ENCODE results near the gene NFIB. TPM values are rescaled to one million over a fixed set of nuclear protein-coding genes. Genes with fewer than 3 reads are reported as not detected.

Gene NFIB
- total and polyA plus RNA-seq, 2 of the 8 experiments (the other 6 are each of a cell fraction or from before 2014, with no cell fraction given), result 2.6 to 13.1 TPM

- TF ChIP-seq SIRT6 (IDR thresholded peaks at IDR 0.05; ENCODE audit: low read length) (no peak), MAFK (IDR thresholded peaks at IDR 0.05; ENCODE audit: low read depth, low read length) (no peak), SIN3A (conservative IDR thresholded peaks at IDR 0.05 in 1 of 2, IDR thresholded peaks at IDR 0.05 in 1 of 2; ENCODE audit: low read depth in 1 of 2, low read length in 2 of 2) (no peak), SP1 (IDR thresholded peaks at IDR 0.05; ENCODE audit: low read depth, low read length) (no peak), RXRA (IDR thresholded peaks at IDR 0.05; ENCODE audit: insufficient read depth, low read depth, low read length) (no peak), RAD21 (IDR thresholded peaks at IDR 0.05 in 1 of 2, conservative IDR thresholded peaks at IDR 0.05 in 1 of 2; ENCODE audit: low read depth in 2 of 2, low read length in 2 of 2) (no peak)
- TF ChIP-seq, protein P1, sequence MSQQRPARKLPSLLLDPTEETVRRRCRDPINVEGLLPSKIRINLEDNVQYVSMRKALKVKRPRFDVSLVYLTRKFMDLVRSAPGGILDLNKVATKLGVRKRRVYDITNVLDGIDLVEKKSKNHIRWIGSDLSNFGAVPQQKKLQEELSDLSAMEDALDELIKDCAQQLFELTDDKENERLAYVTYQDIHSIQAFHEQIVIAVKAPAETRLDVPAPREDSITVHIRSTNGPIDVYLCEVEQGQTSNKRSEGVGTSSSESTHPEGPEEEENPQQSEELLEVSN (IDR thresholded peaks at IDR 0.05), result no peak
Measured at GRCh38 chr9:14062586-14063221, 251.2 kb downstream of the NFIB start (continued).
